OCI-LY1 (cell line): ENCODE results near the gene CXADR.
"Not testable (repeated sequence)": the region's sequence is repeated elsewhere in the genome, so short reads cannot be mapped to it uniquely, and the experiment has no call there.

ENCODE experiments used
- CTCF ChIP-seq: fragments of 200-600 bp; sonication (generic), shearing (Covaris generic); IDR thresholded peaks from 2 replicates; pipeline ENCODE4 v1.5.1; 2017; ENCODE audit warnings: mild to moderate bottlenecking, antibody characterized with exemption, low read length, moderate library complexity, mixed read lengths
- EZH2 ChIP-seq: fragments of 200-600 bp; sonication (generic), shearing (Covaris generic); IDR thresholded peaks from 2 replicates; pipeline ENCODE4 v1.8.0; 2017; ENCODE audit warnings: borderline replicate concordance, mixed run types, mild to moderate bottlenecking, antibody characterized with exemption, low read length, moderate library complexity, mixed read lengths

GRCh38 chr21:17517008-17517407 lies 4.2 kb downstream of the CXADR start:
- TF ChIP-seq EZH2, CTCF: not testable (repeated sequence)
